GM21529 (cell line): ENCODE results near the gene SP100.
A peak's percentile ranks its signal among the peaks of the same experiment; 100 is the strongest.
"Not testable (repeated sequence)": the region's sequence is repeated elsewhere in the genome, so short reads cannot be mapped to it uniquely, and the experiment has no call there.

Experiments
- ATAC-seq: cut with Tn5 transposase; IDR thresholded peaks from one replicate; pipeline ENCODE4 v1.9.1; 2021; ENCODE audit not compliant: unreplicated experiment

The SP100 gene

DNA sequence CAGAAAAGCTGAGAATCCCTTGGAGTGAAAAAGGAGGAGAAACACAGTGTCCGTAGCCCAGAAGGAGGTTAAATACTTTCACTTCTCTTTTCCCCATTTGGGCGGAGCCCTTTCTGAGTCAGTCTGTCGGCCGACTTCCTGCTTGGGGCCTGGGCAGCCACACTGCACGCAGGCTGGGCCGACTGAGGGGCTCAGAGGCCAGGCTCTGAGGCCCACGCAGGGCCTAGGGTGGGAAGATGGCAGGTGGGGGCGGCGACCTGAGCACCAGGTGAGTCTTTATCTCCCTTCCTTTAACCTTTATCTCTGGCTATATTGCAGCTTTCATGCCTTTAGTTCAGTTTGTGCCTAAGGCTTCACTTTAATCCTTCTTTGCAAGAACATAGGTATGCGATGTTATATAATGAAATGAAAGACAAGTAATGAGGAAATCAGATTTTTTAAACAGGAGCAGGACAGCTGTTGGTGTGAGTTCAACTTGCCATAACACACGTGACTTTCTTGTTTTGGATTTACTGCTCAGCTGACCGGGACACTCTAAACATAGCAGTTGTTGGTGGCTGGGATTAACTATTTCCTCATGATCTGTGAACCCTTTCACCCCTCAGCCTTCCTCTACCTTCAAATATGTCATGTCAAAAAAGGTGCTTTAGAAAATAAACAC lies at the start of gene SP100:
SP100 (plus strand) TSS at position 141 of the 661 bp plus-strand sequence; CDS start at position 237, 96 bp downstream.
- peak; percentile 69 for ATAC-seq

DNA sequence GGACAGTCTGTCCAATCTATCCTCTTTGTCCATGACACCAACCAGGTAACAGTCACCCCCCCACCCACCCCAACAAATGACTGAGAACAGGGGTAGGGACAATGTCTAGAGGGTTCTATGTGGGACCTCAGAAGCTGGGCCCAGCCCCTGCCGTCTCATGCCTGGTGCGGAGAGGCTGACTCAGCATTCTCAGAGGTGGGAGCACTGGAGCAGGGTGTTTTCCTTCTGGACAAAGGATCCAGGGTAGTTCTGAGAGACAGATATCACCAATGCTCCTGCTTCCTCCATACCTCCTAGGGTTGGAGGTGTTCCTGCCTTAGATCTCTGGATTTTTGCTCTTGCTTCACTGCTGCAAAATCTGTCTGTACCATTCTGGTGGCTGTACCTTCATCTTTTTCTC lies 33.9 kb upstream of the SP100 start:
- ATAC-seq, result no peak

DNA sequence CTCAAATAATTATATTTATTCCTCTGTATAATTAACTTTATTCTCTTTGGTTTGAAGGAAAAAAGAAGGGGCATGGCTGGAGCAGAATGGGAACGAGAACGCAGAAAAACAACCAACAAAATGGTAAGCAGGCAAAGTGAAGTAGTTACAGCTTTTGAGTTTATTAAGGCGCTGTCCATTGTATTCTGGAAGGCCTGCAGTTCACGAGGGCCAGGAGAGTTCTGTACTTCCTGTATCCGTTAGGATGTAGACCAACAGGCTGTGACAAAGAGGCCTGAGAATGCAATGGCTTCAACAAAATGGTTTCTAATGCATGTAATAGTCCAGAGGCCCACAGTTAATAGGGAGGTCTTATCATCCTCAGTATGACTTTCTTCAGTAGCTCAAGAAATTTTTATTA lies 32.5 kb upstream of the SP100 start:
- no peak for ATAC-seq

DNA sequence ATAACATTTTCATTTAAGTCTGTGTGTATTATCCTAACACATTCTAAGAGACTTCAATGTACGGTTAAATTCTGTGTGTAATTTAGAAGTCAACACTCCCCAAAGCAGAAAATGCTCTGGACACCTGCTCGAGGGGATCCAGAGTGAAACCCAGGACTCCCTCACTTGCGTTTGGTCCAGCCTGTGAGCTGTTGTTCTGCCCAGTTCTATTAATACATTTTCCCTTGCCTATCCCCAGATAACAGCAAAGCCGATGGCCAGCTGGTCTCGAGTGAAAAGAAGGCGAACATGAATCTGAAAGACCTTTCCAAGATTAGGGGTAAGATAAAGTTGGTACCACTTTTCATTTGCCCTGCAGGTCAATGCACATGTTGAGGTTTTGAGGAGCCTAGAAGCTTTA lies 31.0 kb upstream of the SP100 start:
- no peak for ATAC-seq

DNA sequence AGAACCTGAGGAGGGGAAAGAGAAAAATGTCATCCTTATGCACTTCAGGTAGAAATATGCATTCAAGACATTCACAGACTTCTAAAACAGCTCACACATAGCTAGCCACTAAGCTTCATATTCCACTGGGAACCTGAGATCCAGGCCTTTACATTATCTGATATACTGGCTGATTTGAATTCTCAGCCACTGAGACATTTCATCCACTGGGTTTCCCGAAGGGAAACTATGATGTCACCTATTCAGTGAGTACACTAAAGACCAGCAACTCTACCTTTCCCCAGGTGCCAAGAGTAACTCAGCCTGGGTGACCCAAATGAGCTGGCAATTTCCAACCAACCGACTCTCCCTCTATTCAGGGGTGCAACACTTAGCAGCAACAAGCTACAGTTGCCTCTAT lies 21.7 kb upstream of the SP100 start:
- no peak for ATAC-seq

DNA sequence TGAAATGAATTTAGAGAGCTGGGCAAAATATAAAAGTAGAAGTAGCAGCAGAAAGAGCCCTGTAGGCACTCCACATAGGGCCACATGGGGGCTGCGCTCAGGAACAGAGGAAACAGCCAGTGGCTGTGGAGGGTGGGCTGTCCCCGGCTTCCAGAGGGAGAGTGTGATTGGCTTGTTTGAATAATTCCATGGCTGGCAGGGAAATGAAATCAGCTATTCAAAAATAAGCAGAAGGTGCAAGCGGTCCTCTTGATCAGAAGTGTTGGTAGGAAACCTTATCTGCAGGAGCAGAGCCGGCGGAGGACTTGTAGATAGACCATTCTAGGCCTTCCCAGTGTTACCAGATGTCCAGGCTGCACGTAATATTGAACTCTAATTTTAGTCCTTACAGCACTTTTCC lies 17.3 kb upstream of the SP100 start:
- not testable (repeated sequence) for ATAC-seq

DNA sequence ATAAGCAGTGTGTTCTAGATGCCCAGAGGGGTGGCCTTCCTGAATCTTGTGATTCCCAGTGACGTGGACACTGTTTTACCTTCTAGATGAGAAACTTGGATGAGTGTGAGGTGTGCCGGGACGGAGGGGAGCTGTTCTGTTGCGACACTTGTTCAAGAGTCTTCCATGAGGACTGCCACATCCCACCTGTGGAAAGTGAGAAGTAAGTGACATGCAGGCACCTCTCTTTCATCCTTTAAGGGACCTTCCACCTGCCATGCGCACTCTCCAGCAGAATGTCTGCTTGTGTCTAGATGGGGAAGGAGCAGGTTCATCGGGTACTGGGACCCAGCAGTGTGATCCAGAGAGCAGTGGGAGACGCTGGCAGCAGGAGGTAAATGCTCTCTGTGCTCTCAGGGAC lies 16.0 kb upstream of the SP100 start:
- no peak for ATAC-seq

DNA sequence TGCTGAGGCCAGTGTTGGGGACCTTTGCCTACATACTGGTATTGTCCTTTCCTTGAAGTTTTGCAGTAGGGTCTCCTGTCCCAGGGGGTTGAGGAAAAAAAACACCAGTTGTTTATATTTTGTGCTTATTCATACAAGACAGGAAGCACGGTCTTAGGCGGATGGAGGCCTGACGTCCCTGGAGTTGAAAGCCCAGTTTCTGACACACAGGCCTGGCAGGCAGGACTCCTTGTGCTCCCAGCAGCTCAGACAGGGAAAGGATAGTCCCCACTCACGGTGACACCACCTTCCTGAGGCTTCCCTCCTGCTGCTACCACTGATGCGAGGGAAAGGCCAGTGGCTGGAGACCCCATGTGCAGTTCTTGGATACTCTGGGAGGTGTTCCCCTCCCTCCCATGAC lies 15.5 kb upstream of the SP100 start:
- ATAC-seq, result no peak

DNA sequence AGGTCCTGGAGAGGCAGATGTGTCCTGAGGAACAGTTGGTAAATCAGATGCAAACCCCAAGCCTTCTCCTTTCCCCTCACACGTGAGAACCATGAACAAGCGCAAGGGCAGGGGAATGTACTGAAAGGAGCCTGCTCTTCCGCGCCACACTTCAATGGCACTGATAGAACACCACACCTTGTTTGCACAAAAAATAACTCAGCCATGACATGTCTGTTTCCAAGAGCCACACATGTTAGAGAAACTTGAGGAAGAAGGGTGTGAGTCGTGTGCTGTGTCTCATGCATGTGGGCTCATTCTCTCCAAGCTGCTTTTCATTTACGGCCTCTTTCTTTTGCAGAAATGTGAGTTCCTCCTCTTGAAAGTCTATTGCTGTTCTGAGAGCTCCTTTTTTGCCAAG lies 15.0 kb upstream of the SP100 start:
- not testable (repeated sequence) for ATAC-seq

DNA sequence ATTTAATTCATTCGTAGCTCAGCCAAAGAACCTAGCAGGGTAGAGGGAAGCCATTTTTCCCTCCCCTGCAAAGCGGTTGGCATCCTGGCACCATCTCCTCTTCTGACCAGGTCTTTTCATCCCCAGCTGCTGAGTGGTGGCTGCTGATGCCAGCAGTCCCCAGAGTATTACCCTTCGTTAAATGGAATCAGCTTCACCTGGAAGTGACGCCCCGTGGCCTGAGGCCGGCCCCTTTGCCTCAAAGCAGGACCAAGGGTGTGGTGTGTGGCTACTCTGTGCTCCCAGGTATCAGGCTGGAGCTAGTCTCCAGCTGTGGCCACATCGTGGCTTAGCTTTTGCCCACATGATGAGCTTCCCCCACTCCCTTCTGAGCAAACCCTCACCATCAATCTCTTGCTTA lies 12.3 kb upstream of the SP100 start:
- no peak for ATAC-seq

DNA sequence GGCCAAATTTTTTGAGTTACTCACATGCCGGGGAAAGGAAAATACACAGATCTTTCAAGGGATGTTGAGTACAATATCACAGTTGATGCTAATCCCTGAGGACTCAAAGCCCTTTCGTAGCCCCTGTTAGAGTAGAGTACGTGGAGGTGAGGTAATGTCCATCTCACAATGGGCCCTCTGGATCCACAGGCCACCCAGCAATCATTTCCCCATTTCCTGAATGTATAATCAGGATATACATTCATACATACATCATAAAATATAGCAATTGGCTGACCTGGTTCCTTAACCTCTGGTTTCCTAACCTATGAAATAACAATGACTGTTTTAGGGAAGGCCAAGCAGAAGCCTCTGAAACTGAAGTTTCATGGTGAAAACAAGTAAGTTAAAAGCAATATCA lies 10.2 kb upstream of the SP100 start:
- no peak for ATAC-seq

DNA sequence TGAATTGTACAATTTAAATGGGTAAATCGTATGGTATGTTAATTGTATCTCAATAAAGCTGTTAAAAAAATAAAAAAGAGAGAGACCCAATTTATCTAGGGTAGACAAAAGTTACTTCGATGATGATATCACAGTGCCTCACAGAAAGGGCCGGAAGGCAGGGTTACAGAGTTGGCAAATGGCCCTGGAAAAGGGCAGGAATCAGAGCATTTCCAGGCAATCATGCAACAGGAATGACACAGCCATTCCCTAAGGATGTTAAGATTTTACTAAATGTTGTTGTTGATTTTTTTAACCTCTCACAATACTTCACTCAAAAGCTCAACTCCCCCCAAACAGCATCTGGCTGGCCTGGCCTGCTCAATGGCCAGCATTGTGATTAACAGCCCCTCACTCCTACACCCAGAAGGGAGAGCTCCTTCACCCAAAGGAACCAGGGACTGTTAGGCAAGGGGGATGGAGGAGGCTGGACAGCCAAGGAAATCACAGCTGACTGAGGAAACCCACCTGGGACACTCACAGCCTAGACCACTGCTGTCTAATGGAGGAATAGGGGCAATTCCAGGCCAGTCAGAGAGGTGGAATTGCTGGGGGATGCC lies 7.7 kb upstream of the SP100 start:
- no peak for ATAC-seq

DNA sequence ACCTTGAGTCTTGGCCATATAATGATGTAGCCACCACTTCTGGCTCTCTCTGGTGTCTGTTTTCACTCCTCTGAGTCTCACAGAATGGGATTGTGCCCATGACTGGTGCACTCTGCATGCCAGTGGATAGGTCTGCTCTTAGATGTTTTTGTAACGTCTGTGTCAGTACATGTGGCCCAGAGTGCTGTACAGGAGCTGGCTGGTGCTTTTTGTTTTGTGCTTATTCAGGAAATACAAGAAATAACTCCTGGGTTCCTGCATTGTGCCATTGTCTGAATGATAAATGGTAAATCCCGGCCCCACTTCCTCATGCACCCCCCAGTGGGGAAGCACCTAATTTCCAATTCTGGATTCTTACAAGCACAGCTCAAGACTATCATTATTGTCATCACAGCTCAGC lies 6.7 kb upstream of the SP100 start:
- not testable (repeated sequence) for ATAC-seq

DNA sequence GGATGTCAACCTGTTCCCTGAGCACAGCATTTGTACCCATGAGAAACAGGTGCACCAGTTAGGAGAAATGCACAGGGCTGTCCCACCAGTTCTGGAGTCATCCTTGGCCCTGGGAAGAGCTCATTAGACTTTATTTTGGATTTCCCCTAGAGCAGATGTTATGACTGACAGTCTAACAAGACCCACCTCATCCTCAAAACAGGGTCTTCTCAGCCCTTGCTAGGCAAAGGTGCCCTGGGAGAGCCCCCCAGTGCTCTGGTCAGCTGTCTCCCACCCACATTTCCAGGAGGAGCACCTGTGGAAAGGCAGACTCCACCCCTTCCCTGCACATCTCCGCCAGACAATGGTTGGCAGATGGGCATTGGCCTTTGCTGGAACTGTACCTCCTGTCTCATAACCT lies 5.7 kb upstream of the SP100 start:
- ATAC-seq, result no peak

DNA sequence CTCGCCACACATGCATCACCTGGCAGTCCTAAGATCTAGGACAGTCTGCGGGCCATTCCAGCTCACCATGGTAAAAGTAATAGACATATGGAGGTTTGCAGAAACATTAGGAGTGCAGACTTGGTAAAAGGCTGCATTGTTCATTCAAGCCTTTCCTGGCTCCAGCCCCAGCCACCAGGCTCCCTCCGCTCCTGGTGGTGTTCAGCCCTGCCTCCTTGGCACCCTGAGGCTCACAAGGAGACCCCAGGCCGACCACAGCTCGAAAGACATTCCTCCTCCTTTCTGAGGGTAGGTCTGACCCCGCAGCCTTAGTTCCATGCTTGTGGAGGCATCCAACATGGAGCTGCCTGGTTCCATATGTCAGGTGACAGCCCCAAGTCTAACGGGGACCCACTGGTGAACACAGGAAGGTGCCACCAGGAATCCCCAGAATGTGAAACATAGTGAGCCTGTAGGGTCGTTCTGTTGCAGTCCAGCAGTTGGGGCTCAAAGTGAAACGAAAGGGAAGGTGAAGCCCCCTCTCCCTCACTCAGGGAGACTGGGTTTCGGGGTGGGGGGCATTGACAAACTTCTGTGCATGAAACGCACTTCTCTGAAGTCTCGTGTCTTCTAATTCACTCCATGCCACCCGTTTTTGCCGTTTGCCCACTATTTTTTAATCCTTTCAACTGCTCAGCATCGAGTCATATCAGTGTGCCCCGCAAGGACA lies 5.0 kb upstream of the SP100 start:
- no peak for ATAC-seq

DNA sequence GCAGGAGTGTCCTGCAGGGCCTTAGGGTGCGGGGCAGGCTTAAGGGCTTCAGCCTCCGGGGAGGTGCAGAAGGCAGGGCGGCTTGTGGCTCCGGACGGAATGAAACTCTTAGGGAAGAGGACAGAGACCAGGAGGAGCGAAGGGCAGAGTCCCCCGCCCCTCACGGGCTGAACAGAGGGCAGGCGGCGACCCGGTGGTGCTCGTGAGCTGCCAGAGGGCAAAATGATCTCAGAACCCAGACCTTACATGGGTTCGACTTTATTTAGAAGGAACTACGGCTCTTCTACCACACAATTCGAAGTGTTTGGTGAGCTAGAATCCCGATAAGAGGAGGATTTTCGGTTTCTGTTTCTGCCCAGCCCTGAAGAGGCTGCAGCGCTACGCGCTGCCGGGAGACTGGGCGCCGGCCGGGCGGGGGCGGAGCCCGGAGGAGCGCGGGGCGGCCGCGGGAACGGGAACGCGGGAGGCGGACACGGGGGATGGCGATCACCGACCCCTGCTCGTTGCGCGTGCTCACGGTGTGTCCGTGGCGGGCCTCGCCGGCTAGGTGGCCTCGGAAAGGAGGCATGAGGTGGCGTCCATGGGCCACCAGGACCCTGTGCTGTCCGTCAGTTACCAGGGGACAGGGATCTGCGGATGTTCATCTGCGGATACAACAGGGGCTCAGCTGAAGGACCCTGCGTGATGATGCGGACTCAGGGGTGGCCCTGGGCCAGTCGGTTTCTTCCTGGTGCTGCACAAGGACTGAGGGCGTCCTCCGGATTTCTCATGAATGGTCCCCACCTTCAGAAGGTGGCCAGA lies 4.2 kb upstream of the SP100 start:
- ATAC-seq, result peak; percentile 65

DNA sequence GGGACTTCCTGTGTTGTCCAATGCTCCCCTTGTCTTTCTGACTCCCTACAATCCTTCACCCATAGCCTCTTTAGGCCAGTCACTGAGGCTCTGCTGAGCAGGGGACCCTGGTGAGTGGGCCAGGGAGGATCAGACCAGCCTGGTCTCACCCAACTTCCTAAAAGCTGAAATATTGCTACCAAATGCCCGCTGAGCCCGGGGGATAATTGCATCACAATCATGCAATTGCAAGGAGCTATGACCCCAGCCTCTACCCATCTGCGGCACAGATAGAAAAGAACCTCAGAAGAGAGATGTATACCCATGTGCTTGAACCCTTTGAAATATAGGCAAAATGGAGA lies 3.7 kb upstream of the SP100 start:
- ATAC-seq, result peak; percentile 5

DNA sequence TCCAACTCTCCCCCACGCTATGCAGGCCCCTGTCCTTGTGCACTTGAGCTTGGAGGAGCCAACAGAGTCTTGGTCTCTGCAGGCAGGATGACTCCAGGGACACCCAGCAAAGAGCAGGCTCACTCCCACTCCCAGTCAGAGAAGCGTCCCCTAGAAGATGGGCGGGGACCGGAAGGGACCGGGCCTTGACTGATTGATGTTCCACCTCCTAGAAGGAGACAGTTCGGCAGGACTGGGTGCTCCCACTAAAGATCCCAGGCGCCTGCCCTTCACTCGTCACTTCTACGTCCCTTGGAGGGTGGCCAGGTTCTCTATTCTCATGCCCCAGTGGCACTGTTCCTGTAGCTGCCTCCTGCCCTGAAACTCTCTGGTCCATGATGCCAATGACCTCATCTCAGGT lies 3.2 kb upstream of the SP100 start:
- no peak for ATAC-seq

DNA sequence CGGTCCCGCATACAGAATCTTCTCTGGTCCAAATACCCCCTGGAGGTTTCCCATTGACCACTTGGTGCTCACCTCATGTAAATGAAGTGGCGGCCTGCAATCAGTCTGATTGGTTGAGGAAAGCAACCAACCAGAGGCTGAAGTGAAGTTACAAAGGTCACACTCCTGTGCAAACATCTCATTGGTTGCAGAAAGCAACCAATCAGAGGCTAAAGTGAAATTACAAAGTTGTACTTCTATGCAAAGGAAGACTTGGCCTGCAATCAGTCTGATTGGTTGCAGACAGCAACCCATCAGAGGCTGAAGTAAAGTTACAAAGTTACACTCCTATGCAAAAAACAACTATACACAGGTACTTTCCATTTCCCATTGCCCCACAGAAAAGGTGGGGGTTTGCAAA lies 2.5 kb upstream of the SP100 start:
- no peak for ATAC-seq

DNA sequence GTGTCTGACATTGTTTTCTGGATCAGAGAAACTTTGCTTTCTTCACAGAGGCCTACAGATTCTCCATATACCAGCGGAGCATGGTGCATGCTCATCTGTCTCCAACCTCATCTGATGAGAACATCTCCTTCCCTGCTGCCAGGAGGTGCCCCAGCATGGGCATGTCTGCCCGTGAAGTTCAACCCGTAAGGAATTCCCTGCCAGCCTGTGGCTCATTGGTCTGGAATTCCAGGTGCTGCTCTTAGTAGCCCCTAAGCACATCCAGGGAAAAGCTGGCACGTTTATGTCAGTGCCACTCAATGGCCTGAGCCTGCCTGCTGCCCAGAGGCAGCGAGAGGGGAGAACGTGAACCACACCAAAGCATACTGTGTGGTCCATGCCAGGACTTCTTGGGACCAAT lies 1.7 kb upstream of the SP100 start:
- ATAC-seq, result no peak

DNA sequence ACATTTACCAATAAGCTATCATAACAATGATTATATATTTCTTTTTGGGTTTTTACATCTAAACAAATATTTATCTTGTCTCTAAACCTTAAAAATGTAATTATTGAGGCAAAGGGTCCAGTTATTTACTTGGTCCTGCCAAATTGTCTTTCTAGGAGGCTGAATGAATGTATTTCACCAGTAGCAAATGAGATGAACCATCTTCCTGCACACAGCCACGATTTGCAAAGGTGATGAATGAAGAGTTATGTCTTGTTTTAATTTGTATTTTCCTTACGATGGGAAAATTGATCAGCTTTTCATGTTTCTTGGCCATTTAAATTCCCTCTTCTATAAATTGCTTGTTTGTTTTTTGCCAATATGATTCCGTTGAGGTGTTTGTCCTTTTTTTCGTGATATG lies 1.4 kb downstream of the SP100 start:
- no peak for ATAC-seq
